Prostate gland (tissue), 2 donors: ENCODE data around the gene RAB30.

ENCODE experiments used
- CTCF ChIP-seq, 4 experiments: fragments of 200-600 bp in 2 of 4; fragments of 450-650 bp in 2 of 4; sonication (generic) in 2 of 4; IDR thresholded peaks; 1 replicate in 3 of 4; 2 replicates in 1 of 4; pipeline ENCODE4 v1.5.1; 2016 to 2019; ENCODE audit warnings: antibody characterized with exemption in 4 of 4, mild to moderate bottlenecking in 2 of 4, moderate library complexity in 2 of 4
- POLR2A ChIP-seq: fragments of 450-650 bp; IDR thresholded peaks from one replicate; pipeline ENCODE4 v1.6.1; 2016; ENCODE audit warnings: antibody characterized with exemption, mild to moderate bottlenecking
- POLR2AphosphoS5 ChIP-seq: sonication (generic); formaldehyde crosslinking; IDR thresholded peaks from one replicate; pipeline ENCODE4 v1.6.1; 2017; ENCODE audit warnings: antibody characterized with exemption

- no peak for TF ChIP-seq CTCF (IDR thresholded peaks at IDR 0.05)
- no peak for TF ChIP-seq POLR2A
- no peak for TF ChIP-seq POLR2AphosphoS5
Measured at GRCh38 chr11:82936261-82936660, 135.4 kb downstream of the RAB30 start.
